GM21423 (cell line): ENCODE measurements around the gene NUDC.

Source experiments
- ATAC-seq: cut with Tn5 transposase; IDR thresholded peaks from one replicate; pipeline ENCODE4 v1.9.1; 2021; ENCODE audit warnings: mild to moderate bottlenecking, moderate library complexity; ENCODE audit not compliant: unreplicated experiment

NUDC gene

GRCh38 chr1:26950602-26951001 is 29.1 kb downstream of the NUDC start:
- no peak for ATAC-seq

DNA sequence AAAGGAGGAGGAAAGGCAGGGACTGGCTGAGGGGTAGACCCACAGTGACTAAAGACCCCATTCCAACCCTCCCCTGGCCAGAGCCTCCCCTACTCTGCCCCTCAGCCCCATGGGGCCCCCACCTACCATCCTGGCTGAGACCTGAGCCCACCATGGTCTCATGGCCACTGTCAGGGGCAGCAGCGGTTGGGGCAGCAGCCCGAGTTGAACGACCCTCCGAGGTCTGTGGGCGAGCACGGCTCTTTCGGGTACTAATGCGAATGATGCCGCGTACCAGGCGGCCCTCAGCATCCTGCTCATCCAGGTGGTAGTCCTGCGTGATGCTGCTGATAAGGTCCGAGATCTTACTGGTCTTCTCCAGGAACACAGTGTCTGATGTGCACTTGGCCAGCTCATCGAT is 29.7 kb downstream of the NUDC start:
- ATAC-seq = no peak

- no peak for ATAC-seq
Observed at GRCh38 chr1:26951821-26952497, 30.4 kb downstream of the NUDC start.

DNA sequence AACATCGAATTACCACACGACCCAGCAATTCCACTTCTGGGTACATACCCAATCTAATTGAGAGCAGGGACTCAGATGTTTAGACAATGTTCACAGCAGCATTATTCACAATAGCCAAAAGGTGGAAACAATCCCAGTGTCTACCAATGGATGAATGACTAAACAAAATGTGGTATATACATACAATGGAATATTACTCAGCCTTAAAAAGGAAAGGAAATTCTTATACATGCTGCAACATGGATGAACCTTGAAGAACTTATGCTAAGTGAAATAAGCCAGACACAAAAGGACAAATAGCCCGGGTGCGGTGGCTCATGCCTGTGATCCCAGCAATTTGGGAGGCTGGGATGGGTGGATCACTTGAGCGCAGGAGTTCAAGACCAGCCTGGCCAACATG is 31.8 kb downstream of the NUDC start:
- no peak for ATAC-seq

GRCh38 chr1:26956321-26956720 is 34.8 kb downstream of the NUDC start:
- ATAC-seq = no peak

DNA sequence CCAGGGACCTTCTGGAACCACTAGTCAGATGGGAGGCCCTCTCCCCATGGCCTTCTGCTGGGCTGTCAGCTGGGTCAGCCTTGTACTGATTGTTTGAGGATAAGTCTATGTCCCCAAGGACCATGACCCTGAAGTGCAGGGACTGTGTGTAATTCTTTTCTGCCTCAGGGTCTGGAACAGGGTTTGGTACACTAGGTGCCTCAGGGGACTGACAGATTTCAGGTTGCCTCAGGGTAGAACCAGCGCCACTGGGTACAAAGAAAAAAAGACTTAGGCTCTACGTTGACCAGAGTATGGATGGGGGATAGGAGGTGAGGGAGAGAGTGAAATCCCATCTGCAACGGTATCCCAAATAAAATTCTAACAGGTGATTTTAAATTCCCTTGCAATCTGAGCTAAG is 35.8 kb downstream of the NUDC start:
- no peak for ATAC-seq

- no peak for ATAC-seq
Observed at GRCh38 chr1:26959270-26959669, 37.7 kb downstream of the NUDC start.

GRCh38 chr1:26959722-26960624 is 38.4 kb downstream of the NUDC start, which contains the start of gene KDF1:
Gene KDF1, minus strand, starts transcription at chr1:26960468. Its CDS starts 8,088 bp downstream, at chr1:26952380.
- no peak for ATAC-seq

- no peak for ATAC-seq
Observed at GRCh38 chr1:26960625-26960966, 39.1 kb downstream of the NUDC start.

- no peak for ATAC-seq
Observed at GRCh38 chr1:26961826-26962225, 40.3 kb downstream of the NUDC start.

DNA sequence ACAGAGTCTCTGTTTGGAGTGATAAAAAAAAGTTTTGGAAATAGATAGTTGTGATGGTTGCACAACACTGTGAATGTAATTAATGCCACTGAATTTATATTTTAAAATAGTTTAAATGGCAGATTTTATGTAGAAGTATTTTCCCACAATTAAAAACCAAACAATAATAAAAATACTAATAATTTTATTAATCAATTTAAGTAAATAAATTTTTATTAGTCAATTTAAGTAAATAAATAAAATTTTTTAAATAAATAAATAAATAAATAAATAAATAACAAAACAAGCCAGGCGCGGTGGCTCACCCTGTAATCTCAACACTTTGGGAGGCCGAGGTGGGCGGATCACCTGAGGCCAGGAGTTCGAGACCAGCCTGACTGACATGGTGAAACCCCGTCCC is 43.7 kb downstream of the NUDC start:
- ATAC-seq = no peak

DNA sequence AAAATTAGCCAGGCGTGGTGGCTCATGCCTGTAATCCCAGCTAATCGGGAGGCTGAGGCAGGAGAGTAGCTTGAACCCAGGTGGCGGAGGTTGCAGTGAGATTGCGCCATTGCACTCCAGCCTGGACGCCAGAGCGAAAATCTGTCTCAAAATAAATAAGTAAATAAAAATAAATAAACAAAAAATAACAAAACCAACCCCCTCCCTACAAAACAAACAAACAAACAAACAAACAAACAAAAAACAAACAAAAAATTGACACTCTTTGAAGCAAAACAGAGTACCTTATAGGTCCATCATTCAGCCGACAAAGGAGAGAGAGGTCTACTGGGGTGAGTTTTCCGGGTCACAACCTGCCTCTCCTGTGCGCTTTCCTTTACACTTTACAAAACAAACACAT is 44.1 kb downstream of the NUDC start:
- ATAC-seq = no peak

DNA sequence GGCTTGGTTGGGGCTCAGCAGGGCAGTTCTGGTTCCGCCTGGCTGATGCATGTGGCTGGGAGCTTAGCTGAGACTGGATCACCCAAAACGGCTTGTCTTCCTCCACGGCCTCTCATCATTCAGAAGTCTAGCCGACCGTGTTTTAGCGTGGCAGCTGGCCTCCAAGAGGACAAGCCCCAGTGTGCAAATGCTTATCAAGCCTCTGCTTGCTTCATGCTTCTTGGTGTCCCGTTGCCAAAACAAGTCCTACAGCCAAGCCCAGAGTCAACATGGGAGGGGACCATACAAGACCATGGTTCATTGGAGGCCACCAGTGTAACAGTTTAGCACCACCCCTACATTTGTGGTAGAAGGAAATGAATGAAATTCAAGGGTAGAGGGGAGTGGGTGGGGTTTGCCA is 49.3 kb downstream of the NUDC start:
- ATAC-seq = no peak

GRCh38 chr1:26971590-26971989 is 50.0 kb downstream of the NUDC start:
- ATAC-seq = no peak

DNA sequence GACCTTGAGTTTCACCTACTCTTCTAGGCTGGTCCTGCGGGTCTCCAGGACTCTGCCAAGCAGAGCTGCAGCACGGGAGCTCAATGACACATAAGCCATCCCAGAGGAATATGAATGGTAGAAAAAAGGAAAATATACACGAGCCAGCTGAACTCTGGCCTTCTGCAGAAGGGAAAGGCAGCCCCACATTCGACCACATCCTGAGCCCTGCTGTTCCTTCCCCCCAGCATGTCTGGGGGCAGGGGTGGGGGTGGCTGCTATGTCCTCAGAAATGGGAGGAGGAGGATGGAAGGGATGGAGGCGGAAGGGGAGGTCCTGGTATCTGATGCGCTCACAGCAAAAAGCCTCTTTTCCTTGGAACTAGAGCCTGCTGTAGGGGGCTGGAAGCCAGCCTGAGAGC is 50.8 kb downstream of the NUDC start:
- no peak for ATAC-seq

DNA sequence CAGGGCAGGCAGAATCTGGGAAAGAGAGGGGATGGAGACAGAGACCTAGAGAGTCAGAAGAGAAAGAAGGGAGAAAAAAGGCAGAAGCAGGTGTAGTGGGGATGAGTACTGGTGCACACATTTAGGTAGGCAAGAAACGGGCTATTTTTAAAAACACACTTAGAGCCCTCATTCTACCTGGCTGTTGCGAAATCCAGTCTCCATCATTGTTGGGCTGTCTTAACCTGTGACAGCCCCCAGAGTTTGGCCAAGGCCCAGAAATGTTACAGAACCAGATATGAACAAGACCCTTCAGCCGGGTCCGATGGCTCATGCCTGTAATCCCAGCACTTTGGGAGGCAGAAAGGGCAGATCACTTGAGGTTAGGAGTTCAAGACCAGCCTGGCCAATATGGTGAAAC is 51.3 kb downstream of the NUDC start:
- no peak for ATAC-seq

DNA sequence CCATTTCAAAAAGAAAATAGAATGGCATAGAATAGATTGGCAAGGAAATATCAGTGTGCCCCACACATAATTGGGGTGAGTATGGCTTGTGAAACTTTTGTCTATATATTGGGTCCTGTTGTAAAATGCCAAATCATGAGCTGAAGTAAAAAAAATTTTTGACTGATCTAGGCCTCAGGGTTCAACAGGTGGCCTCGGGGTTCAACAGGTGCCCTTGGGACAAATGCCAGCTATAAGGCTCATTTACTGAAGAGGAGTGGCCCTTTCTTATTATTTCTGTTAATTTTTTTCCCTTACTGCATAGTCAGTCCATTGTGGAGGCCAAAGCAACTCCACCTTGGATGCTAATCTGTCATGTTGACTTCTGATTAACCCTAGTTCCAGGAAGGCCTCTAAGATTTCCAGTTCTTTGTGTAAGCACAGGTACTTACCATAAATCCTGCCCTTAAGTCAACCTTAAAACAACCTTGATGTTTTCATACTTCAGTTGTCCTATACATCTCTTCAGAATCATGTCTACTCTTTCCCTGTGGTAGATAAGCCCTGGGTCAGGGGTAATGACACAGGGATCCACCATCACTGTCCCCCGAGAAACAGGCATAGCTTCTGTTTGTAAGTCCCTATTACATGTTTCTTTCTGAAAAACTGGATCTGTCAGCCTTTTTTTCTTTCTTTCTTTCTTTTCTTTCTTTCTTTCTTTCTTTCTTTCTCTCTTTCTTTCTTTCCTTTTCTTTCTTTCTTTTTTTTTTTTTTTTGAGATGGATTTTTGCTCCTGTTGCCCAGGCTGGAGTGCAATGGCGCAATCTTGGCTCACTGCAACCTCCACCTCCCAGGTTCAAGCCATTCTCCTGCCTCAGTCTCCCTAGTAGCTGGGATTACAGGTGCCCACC is 55.3 kb downstream of the NUDC start:
- ATAC-seq = no peak

DNA sequence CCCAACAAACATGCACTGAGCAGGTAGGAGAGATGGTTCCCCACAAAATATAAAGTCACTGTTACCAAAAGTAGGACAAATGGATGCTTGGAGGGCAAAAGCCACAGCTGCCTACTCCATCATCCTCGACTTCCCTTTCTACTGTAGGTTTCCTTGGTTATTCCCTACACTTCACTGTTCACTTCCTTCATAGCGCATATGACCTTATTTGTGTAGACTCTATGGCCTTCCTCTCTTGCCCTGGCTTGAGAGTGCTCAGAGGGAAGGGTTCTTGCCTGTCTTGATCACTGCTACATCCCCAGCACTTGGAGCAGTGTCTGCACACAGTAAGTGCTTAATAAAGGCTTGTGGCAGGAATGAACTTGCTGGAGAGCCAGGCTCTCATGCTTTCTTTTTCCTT is 57.4 kb downstream of the NUDC start:
- ATAC-seq = no peak

DNA sequence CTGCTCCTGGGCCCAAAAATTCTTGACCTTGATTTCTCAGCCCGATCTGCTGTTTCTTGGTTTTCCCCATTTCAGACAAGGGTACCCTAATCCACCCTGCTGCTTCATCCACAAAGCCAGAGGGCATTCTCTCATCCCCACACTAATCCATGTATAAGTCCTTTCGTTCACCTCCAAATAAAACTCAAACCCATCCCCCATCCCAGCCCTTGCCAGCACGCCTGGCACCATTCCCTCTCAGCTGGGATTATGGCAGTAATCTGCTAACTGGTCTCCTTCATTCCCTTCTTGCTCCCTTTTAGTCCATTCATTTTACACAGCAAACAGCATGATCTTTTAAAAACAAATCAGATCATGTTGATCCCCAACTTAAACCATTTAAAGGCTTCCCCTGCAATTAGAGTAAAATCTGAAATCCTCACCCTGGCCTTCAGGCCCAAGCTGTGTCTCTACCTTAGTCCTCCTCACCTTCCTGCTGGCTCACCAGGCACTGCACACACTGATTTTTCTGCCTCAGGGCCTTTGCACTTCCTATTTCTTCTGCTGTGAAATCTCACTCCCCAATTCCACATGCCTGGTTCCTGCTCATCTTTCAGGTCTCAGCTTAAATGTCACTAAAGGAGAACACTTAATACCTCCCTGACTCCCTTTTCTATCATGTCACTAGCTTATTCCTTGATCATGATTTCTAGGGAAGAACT is 59.8 kb downstream of the NUDC start:
- no peak for ATAC-seq

DNA sequence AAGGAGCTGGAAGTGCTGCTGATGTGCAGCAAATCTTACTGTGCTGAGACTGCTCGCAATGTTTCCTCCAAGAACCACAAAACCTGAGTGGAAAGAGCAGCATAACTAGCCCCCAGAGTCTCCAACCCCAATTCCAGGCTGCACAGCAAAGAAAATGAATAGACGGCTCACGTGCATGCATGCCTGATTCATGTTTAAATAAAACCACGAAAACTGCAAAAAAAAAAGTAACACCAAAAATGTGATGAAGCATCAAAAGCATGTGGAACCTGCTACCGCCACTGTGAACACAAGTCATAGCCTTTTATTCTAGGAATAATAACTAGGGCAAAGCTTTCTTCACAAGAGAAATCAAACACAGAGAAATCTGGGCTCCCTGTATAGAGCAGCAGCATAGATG is 62.3 kb downstream of the NUDC start:
- ATAC-seq = no peak

- ATAC-seq = no peak
Observed at GRCh38 chr1:26984291-26984690, 62.7 kb downstream of the NUDC start.
